ENCODE results near the gene CKAP2L. TPM values are rescaled to one million over a fixed set of nuclear protein-coding genes. Genes with fewer than 3 reads are reported as not detected.

CKAP2L gene
- total RNA-seq, 1 donor from 2014 or later, result 5.1 TPM

GRCh38 chr2:112784199-112785189 is 20.1 kb upstream of the CKAP2L start, which contains the start of gene IL1A:
Gene IL1A (minus strand): TSS chr2:112784493. CDS start chr2:112783770, 723 bp downstream.
- Mint-ChIP-seq H3K4me3 (ENCODE audit: unreplicated experiment) (no peak within 1 kb of the TSS), H3K9me3 (ENCODE audit: low read depth) (no peaks in the 10 kb centered on the region), H3K27me3 (ENCODE audit: low read depth) (no peaks in the 10 kb centered on the region), H3K27ac (ENCODE audit: unreplicated experiment) (no peak within 1 kb of the TSS), H3K4me1 (ENCODE audit: low read depth) (no peaks in the 10 kb centered on the region), H3K36me3 (ENCODE audit: low read depth) (no peaks in the 10 kb centered on the region)
- no peak for DNase-seq (ENCODE audit: low spot score)
- TF ChIP-seq CTCF (IDR thresholded peaks at IDR 0.05), result no peak

DNA sequence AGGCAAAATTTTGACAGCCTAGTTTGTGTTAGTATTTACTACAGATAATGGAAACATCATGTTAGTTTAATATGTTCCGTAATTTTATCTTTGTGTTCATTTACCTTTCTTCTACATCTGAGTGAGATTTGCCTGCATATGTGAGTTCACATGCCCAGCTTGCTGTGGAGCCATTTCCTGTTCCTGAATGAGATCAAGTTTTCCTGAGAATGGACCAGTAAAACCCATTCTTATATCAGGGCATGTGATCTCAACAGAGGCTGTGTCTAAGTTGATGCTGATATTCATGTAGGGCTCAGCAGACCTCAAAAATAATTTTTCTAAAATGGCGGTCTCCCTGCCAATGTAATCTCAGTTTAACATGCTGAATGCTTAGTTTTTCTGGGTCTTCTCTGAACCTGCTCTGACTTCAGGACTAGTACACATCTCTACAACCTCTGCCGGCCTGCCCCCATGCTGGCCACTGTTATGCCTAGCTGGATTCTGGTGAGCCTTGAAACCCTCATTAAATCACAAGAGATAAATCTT is 18.8 kb upstream of the CKAP2L start:
- H3K27ac Mint-ChIP-seq (ENCODE audit: unreplicated experiment), result no peak overlapping the region

GRCh38 chr2:112782234-112782799 is 17.9 kb upstream of the CKAP2L start:
- Mint-ChIP-seq H3K4me1 (ENCODE audit: low read depth) (no peaks in the 10 kb centered on the region), H3K27ac (ENCODE audit: unreplicated experiment) (no peak overlapping the region), H3K9me3 (ENCODE audit: low read depth) (no peaks in the 10 kb centered on the region), H3K4me3 (ENCODE audit: unreplicated experiment) (no peak overlapping the region), H3K27me3 (ENCODE audit: low read depth) (no peaks in the 10 kb centered on the region), H3K36me3 (ENCODE audit: low read depth) (no peaks in the 10 kb centered on the region)
- no peak for DNase-seq (ENCODE audit: low spot score)
- no peak for TF ChIP-seq CTCF (IDR thresholded peaks at IDR 0.05)

More for the DNA sequence above, 18.8 kb upstream of the CKAP2L start:
- no peaks in the 10 kb centered on the region for H3K36me3 Mint-ChIP-seq (ENCODE audit: low read depth)
- TF ChIP-seq CTCF (IDR thresholded peaks at IDR 0.05), result no peak
- H3K4me3 Mint-ChIP-seq (ENCODE audit: unreplicated experiment), result no peak overlapping the region
- no peaks in the 10 kb centered on the region for H3K27me3 Mint-ChIP-seq (ENCODE audit: low read depth)
- no peaks in the 10 kb centered on the region for H3K9me3 Mint-ChIP-seq (ENCODE audit: low read depth)
- no peak for DNase-seq (ENCODE audit: low spot score)
- no peaks in the 10 kb centered on the region for H3K4me1 Mint-ChIP-seq (ENCODE audit: low read depth)

DNA sequence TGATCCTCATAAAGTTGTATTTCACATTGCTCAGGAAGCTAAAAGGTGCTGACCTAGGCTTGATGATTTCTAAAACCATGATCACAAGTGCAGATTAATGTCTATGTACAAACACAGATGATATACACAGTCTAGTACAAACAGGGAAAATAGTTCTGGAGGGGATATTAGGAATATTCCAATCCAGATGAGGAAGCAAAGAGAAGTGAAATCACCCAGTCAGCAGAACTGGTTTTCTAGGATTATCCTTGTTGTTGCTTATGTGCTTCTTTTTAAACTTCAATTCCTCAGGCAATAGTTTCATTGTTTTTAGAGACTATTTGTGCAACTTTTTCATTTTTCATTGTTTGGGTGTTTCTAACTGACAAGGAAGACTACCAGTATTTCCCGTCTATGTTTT is 15.2 kb upstream of the CKAP2L start:
- no peak for TF ChIP-seq CTCF (IDR thresholded peaks at IDR 0.05)
- DNase-seq (ENCODE audit: low spot score), result no peak
- Mint-ChIP-seq H3K36me3 (ENCODE audit: low read depth) (no peaks in the 10 kb centered on the region), H3K27ac (ENCODE audit: unreplicated experiment) (no peak overlapping the region), H3K4me3 (ENCODE audit: unreplicated experiment) (no peak overlapping the region), H3K27me3 (ENCODE audit: low read depth) (no peaks in the 10 kb centered on the region), H3K9me3 (ENCODE audit: low read depth) (no peaks in the 10 kb centered on the region), H3K4me1 (ENCODE audit: low read depth) (no peaks in the 10 kb centered on the region)

DNA sequence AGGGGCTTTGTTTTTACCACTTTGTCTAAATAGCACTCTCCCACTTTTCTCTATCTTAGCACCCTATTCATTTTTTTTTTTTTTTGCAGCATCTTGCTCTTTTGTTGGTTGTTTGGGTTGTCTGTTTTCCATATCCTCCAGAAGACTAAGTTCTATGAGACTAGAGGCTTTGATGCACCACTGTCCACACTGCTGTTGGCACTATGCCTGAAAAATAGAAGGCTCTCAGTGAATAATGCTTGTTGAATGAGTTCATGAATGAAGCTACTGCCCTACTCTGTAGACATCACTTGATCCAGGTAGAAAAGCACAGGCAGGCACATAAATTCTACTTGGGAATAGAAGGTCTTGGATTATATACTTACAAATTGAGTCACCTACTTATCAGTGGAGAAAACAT is 12.6 kb upstream of the CKAP2L start:
- no peaks in the 10 kb centered on the region for H3K27me3 Mint-ChIP-seq (ENCODE audit: low read depth)
- TF ChIP-seq CTCF (IDR thresholded peaks at IDR 0.05), result no peak
- no peak for DNase-seq (ENCODE audit: low spot score)
- H3K9me3 Mint-ChIP-seq (ENCODE audit: low read depth), result no peaks in the 10 kb centered on the region
- no peaks in the 10 kb centered on the region for H3K4me1 Mint-ChIP-seq (ENCODE audit: low read depth)
- no peak overlapping the region for H3K27ac Mint-ChIP-seq (ENCODE audit: unreplicated experiment)
- no peaks in the 10 kb centered on the region for H3K36me3 Mint-ChIP-seq (ENCODE audit: low read depth)
- H3K4me3 Mint-ChIP-seq (ENCODE audit: unreplicated experiment), result no peak overlapping the region

Data from chondrocyte (in vitro differentiated cells).